HEK293T (cell line): Measurements from ENCODE around the gene FOXK2.
"Not testable (repeated sequence)": the region's sequence is repeated elsewhere in the genome, so short reads cannot be mapped to it uniquely, and the experiment has no call there.

Experiments used
- BHLHE40 ChIP-seq: fragments of 450-650 bp; IDR thresholded peaks from 2 replicates; pipeline ENCODE4 v1.6.1; 2016; ENCODE audit warnings: mild to moderate bottlenecking, moderate library complexity, borderline replicate concordance
- ELF4 ChIP-seq: fragments of 450-650 bp; IDR thresholded peaks from 2 replicates; pipeline ENCODE4 v1.6.1; 2017; ENCODE audit warnings: antibody characterized with exemption
- NFRKB ChIP-seq: fragments of 450-650 bp; IDR thresholded peaks from 2 replicates; pipeline ENCODE4 v1.6.1; 2016; ENCODE audit warnings: mild to moderate bottlenecking, moderate library complexity
- SP1 ChIP-seq: fragments of 450-650 bp; IDR thresholded peaks from 2 replicates; pipeline ENCODE4 v1.6.1; 2017
- SUZ12 ChIP-seq: fragments of 450-650 bp; IDR thresholded peaks from 2 replicates; pipeline ENCODE4 v1.6.1; 2016; ENCODE audit warnings: mild to moderate bottlenecking

DNA sequence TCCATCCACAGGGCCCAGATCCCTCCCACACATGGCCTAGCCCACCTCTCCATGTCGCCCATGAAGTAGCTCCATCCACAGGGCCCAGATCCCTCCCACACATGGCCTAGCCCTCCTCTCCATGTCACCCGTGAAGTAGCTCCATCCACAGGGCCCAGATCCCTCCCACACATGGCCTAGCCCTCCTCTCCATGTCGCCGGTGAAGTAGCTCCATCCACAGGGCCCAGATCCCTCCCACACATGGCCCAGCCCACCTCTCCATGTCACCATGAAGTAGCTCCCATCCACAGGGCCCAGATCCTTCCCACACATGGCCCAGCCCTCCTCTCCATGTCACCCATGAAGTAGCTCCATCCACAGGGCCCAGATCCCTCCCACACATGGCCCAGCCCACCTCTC lies 60.4 kb downstream of the FOXK2 start:
- not testable (repeated sequence) for TF ChIP-seq SUZ12, SP1, ELF4, BHLHE40, NFRKB
